GOT3 (cell line): Measurements from ENCODE around the gene SLC25A21.
"Not testable (repeated sequence)": the region's sequence is repeated elsewhere in the genome, so short reads cannot be mapped to it uniquely, and the experiment has no call there.

ENCODE experiments used
- DNase-seq: peaks from one replicate; lab custom pipeline; 2025; ENCODE audit warnings: mixed read lengths; lab: John Stamatoyannopoulos, UW

Gene SLC25A21

GRCh38 chr14:36941783-36942521, 230.5 kb downstream of the SLC25A21 start:
- DNase-seq: no peak

GRCh38 chr14:36940476-36940875, 231.9 kb downstream of the SLC25A21 start:
- DNase-seq: no peak

- DNase-seq: no peak
Measured at GRCh38 chr14:36939265-36939664, 233.1 kb downstream of the SLC25A21 start.

DNA sequence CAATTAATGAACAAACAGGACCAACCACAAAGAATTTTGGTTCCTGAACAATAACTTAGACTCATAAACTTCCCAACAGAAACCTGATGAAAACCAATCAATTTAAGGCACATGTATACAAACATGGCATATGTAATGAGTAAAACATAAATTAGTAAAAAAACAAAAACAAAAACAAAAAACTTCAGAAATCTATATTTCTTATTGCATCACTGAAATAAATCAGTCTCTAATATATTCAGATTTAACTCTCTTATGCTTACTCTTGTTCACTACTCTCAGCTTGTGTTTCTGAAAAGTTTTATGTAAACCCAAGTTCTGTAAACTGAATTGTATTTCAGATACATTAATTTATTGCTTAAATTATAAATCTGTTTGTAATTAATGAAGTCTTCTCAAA, 233.7 kb downstream of the SLC25A21 start:
- DNase-seq: no peak

- no peak for DNase-seq
Measured at GRCh38 chr14:36935976-36936678, 236.3 kb downstream of the SLC25A21 start.

GRCh38 chr14:36934304-36934703, 238.1 kb downstream of the SLC25A21 start:
- no peak for DNase-seq

DNA sequence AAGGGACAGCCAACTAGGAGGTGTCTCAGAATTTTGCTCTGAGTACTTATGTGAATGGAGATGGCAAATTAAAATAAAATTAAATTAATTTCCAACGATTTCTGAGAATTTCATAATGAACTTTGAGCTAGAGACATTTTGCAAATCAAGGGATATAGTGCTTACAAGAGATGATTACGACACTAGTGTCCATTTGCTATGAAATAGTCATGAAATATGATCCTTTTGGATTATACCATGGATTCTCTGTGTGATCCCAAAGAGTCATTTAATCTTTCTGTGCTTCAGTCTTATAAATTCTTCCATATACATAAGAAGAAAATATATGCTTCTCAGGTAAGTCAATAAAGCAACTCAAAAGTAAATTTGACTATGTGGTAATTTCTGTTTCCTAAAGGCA, 240.6 kb downstream of the SLC25A21 start:
- DNase-seq: no peak

- DNase-seq: no peak
Measured at GRCh38 chr14:36928432-36928831, 244.0 kb downstream of the SLC25A21 start.

DNA sequence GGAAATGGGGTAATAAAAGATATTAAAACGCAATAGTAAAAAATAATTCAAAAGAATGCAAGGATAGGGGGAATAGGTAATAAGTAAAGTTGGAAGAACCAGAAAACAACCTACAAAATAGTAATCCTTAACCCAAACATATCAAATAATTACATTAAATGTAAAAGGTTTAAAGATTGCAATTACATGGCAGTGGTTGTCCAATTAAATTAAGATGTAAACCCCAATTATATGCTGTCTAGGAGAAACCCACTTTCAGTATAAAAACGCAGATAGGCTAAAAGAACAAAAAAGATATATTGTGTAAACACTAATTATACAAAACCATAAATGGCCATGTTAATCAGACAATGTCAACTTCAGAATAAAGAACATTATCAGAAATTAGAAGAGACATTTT, 247.3 kb downstream of the SLC25A21 start:
- DNase-seq: no peak

DNA sequence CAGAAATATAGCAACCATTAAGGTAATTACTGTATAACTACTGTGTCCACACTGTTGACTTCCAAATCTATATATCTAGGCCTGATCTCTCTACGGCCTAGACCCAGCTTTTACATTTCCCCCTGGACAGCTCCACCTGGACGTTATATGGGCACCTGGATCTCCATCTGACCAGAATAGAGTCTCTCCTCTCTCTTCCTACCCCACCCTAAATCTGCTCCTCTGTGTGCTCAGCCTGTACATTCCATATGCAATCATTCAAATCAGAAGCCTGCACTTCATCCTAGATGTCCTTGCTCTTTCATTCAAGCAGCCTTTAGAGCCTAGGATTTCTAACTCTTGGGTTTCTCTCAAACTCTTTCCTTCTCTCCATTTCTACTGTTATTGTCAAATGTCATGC, 255.7 kb downstream of the SLC25A21 start:
- no peak for DNase-seq

GRCh38 chr14:36915081-36915480, 257.3 kb downstream of the SLC25A21 start:
- DNase-seq: no peak

- DNase-seq: no peak
Measured at GRCh38 chr14:36910578-36910977, 261.8 kb downstream of the SLC25A21 start.

DNA sequence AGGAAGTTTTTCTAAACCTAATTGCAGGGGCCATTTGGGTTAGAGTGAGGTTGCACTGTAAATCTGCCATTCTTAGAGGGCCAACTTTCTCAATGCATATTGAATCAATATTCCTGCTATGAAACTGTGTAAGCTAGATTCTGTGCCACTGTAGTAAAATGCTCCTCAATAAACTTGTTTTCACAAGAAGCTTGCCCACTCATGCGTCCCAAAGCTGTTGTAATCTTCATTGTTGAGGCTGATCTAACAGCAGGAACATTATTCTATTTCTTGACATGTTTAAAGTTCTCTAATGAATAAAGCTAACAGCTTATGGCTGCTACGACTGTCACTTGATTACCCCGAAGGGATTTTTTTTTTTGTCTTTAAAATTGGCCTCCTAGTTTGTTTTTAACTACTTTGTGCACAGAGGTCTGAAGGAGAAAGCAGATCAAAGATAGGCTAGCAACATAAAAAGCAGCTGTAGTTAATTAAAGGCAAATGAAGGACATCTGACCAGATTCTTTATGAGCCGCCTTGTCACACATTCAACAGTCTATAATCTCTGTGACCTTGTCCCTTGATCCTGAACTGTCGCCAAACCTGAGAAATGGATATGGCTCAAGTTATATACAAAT, 267.0 kb downstream of the SLC25A21 start:
- no peak for DNase-seq

GRCh38 chr14:36901861-36902260, 270.5 kb downstream of the SLC25A21 start:
- DNase-seq: no peak

DNA sequence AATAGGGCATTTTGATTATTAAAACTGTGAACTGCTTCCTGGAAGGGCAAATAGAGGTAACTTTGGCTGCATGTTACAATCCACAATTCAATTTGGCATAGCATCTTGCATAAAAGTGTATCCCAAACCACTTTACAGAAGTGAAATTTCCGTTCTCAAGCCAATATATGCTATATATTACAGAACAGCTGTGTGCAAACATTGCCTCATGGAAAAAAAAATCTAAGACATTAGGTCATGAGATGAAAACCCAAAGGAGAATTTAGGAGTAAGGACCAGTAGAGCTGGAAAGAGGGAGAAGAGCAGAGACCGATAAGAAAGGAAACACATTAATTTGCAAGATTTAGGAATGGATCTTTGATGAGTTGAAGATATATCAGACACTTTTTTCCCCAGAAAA, 271.6 kb downstream of the SLC25A21 start:
- DNase-seq: no peak

- not testable (repeated sequence) for DNase-seq
Measured at GRCh38 chr14:36896300-36896699, 276.1 kb downstream of the SLC25A21 start.

DNA sequence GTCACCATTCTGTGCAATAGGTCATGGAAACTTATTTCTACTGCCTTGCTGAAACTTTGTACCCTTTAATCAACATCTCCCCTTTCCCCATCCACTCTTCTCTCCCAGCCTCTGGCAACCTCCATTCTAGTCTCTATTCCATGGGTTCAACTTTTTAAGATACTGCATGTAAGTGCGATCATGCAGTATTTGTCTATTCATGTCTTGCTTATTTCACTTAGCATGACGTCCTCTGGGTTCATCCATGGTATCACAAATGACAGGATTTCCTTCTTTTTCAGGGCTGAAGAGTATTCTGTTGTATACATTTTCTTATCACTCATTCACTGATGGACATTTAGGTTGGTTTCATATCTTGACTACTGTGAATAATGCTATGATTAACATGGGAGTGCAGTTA, 288.4 kb downstream of the SLC25A21 start:
- no peak for DNase-seq

- DNase-seq: no peak
Measured at GRCh38 chr14:36880276-36880675, 292.1 kb downstream of the SLC25A21 start.

GRCh38 chr14:36879558-36879957, 292.8 kb downstream of the SLC25A21 start:
- DNase-seq: no peak

DNA sequence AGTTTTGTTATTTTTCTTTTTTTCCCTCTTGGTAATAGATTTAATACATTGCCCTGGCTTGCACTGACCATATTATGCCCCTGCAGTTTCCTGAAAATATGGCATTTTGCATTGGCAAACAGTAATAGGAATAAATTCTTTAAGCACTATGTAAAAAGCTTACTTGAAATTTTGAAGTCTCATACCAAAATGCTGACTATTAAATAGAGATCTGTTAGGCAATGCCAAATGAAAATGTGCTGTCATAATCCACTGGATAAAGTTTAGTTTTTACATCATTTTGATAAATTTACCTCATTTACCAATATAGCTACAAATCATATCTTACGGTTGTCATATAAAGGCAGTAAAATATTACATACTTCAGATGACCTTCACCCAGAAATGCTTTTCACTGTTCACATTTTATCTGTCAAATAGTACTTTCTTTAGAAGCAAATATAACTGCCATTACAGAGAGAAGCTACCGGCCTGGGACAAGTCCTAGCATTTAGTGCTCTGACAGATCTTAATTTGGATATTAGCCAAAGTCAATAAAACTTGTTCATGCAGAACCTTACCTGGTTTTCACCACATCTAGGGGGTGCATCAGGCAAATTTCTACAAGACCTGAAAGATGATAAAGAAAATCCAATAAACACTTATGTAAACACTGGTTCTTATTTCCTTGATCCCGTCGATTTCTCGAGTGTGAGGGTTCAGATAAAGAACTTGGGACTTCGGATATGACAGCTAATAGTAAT, 297.8 kb downstream of the SLC25A21 start:
- DNase-seq: no peak

GRCh38 chr14:36870776-36871175, 301.6 kb downstream of the SLC25A21 start:
- no peak for DNase-seq

DNA sequence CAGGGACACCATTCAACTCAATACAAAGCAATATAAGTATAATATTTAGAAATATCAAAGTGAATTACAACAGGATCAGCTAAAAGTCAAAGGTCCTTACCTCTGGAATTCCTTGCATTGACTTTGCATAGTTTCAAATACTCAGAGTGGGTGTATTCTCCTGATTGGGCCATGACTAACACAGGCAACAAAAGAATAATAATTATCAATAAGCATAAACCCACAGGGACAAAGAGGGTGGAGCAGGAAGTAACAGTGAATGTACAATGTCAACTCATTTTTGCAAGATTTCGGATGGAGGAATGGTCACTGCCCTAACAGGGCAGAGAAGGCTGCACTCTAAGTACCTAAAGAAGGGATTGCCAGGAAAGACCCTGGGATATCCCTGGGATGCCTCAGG, 303.3 kb downstream of the SLC25A21 start:
- DNase-seq: no peak
